OCI-LY1 (cell line): ENCODE measurements around the gene FMN1.

ENCODE experiments used
- CTCF ChIP-seq: fragments of 200-600 bp; sonication (generic), shearing (Covaris generic); IDR thresholded peaks from 2 replicates; pipeline ENCODE4 v1.5.1; 2017; ENCODE audit warnings: mild to moderate bottlenecking, antibody characterized with exemption, low read length, moderate library complexity, mixed read lengths
- EZH2 ChIP-seq: fragments of 200-600 bp; sonication (generic), shearing (Covaris generic); IDR thresholded peaks from 2 replicates; pipeline ENCODE4 v1.8.0; 2017; ENCODE audit warnings: borderline replicate concordance, mixed run types, mild to moderate bottlenecking, antibody characterized with exemption, low read length, moderate library complexity, mixed read lengths

GRCh38 chr15:33204087-33204486, 9.6 kb upstream of the FMN1 start:
- no peak for TF ChIP-seq CTCF
- no peak for TF ChIP-seq EZH2
